OCI-LY7 (cell line): Measurements from ENCODE around the gene MRPS2. TPM values are rescaled to one million over a fixed set of nuclear protein-coding genes. Genes with fewer than 3 reads are reported as not detected.
"Not testable (repeated sequence)": the region's sequence is repeated elsewhere in the genome, so short reads cannot be mapped to it uniquely, and the experiment has no call there.

Experiments
- BruUV-seq: library from RNA; stranded (reverse); fragments of 400-500 nt; replicated peaks from 2 replicates; lab custom pipeline; 2021; lab: Mats Ljungman, UMichigan
- CTCF ChIA-PET: fragments of 300-600 bp; sonication (Branson Sonifier 250); formaldehyde crosslinking; loops from one replicate; lab custom pipeline; 2022; ENCODE audit warnings: antibody characterized with exemption; ENCODE audit not compliant: unreplicated experiment; lab: Charles Lee
- POLR2A ChIA-PET: fragments of 300-600 bp; sonication (Branson Sonifier 250); formaldehyde crosslinking; loops from one replicate; lab custom pipeline; 2022; ENCODE audit warnings: antibody characterized with exemption; lab: Charles Lee
- DNase-seq: peaks from one replicate; pipeline ENCODE4 v3.0.0-alpha.2; 2015; ENCODE audit warnings: low spot score
- H2AFZ ChIP-seq: fragments of 200-600 bp; sonication (generic), shearing (Covaris generic); 2 replicates; pipeline ENCODE4 v1.6.1; 2014; ENCODE audit warnings: mild to moderate bottlenecking, antibody characterized with exemption, low read length, moderate library complexity
- H3K27ac ChIP-seq: fragments of 200-600 bp; sonication (generic); 2 replicates; pipeline ENCODE4 v1.5.1; 2014; ENCODE audit warnings: mixed run types, low read depth, mild to moderate bottlenecking, moderate library complexity, low read length, inconsistent platforms; ENCODE audit not compliant: poor library complexity, severe bottlenecking
- H3K36me3 ChIP-seq: fragments of 200-600 bp; sonication (generic); 2 replicates; pipeline ENCODE4 v1.6.1; 2014; ENCODE audit warnings: mild to moderate bottlenecking, antibody characterized with exemption, low read length, moderate library complexity, mixed read lengths; ENCODE audit not compliant: insufficient read depth
- H3K4me1 ChIP-seq: fragments of 200-600 bp; sonication (generic); 2 replicates; pipeline ENCODE4 v1.5.1; 2014; ENCODE audit warnings: mild to moderate bottlenecking, low read length; ENCODE audit not compliant: insufficient read depth, poor library complexity, severe bottlenecking
- H3K4me2 ChIP-seq: fragments of 200-600 bp; sonication (generic); 2 replicates; pipeline ENCODE4 v1.6.1; 2014; ENCODE audit warnings: mild to moderate bottlenecking, low read length
- H3K4me3 ChIP-seq: fragments of 200-600 bp; sonication (generic); 2 replicates; pipeline ENCODE4 v1.5.1; 2014; ENCODE audit warnings: mild to moderate bottlenecking, low read depth, low read length; ENCODE audit not compliant: poor library complexity, severe bottlenecking
- H3K79me2 ChIP-seq: fragments of 200-600 bp; sonication (generic); 2 replicates; pipeline ENCODE4 v1.6.1; 2016; ENCODE audit warnings: low read depth, mild to moderate bottlenecking, low read length, moderate library complexity, mixed read lengths; ENCODE audit not compliant: insufficient read depth
- H3K9me2 ChIP-seq: fragments of 200-600 bp; sonication (generic); 2 replicates; pipeline ENCODE4 v1.6.1; 2016; ENCODE audit warnings: mild to moderate bottlenecking, low read length, mixed read lengths; ENCODE audit not compliant: insufficient read depth
- H3K9me3 ChIP-seq: fragments of 200-600 bp; sonication (generic); 2 replicates; pipeline ENCODE4 v1.6.1; 2014; ENCODE audit warnings: mild to moderate bottlenecking, mixed run types, low read length, mixed read lengths
- H4K20me1 ChIP-seq: fragments of 200-600 bp; sonication (generic); 2 replicates; pipeline ENCODE4 v1.6.1; 2014; ENCODE audit warnings: mild to moderate bottlenecking, antibody characterized with exemption, low read length, moderate library complexity, mixed read lengths; ENCODE audit not compliant: insufficient read depth
- EZH2phosphoT487 ChIP-seq: fragments of 200-600 bp; sonication (generic); IDR thresholded peaks from 2 replicates; pipeline ENCODE4 v1.6.1; 2018; ENCODE audit warnings: low read depth, borderline replicate concordance, mild to moderate bottlenecking, mixed run types, antibody characterized with exemption, low read length, moderate library complexity, mixed read lengths
- intact Hi-C: fragments of 100-400 bp; cut with micrococcal nuclease; formaldehyde crosslinking; loops from one replicate; pipeline ENCODE4 v1.10.0; 2022; ENCODE audit not compliant: unreplicated experiment
- total RNA-seq, 2 experiments: library from RNA; depleted of rRNA in 1 of 2; stranded (reverse); fragments of >200 nt in 1 of 2; shearing (Covaris generic) in 1 of 2; gene quantifications; 2 replicates each; pipeline ENCODE4 v1.2.3, GENCODE V29; 2014 to 2022
- TF ChIP-seq, protein P1 (sequence below): fragments of 200-600 bp; sonication (generic); conservative IDR thresholded peaks from 2 replicates; pipeline ENCODE4 v1.5.1; 2014; ENCODE audit warnings: mild to moderate bottlenecking, antibody characterized with exemption, low read length, moderate library complexity, mixed read lengths

The MRPS2 gene
- total RNA-seq, 2 experiments from 2014 or later: 42.7 to 55.7 TPM

GRCh38 chr9:135535631-135536030, 35.1 kb downstream of the MRPS2 start:
- H3K4me1 ChIP-seq, H3K4me3 ChIP-seq, DNase-seq, H3K9me3 ChIP-seq, H3K9me2 ChIP-seq, H4K20me1 ChIP-seq, POLR2A ChIA-PET, H3K27ac ChIP-seq, intact Hi-C loops, H3K36me3 ChIP-seq, H3K79me2 ChIP-seq, H2AFZ ChIP-seq, CTCF ChIA-PET, H3K4me2 ChIP-seq, BruUV-seq: not testable (repeated sequence)

DNA sequence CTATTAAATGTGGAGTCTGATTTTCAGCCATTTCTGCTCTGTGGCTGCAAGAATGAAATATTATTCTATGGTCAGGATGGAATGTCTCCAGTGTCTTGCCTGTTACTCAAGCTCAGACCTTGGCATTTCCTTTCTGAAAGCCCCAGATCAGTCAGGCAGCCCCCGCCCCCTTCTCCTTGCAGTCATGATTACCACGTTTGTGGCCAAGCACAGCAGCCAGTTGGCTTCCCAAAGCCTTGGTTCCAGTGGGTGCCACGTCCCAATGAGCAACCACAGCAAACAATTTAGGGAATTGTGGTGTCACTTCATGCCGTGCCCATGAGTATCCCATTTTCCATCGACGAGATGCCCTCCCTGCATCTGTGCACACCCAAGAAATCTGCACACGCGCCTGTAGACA, 35.7 kb downstream of the MRPS2 start:
- Histone ChIP-seq H3K27ac (no peak overlapping the region), H3K9me3 (no peaks in the 10 kb centered on the region), H3K4me3 (no peak overlapping the region), H3K9me2 (no peaks in the 10 kb centered on the region), H3K4me2 (no peak overlapping the region), H3K36me3 (no peaks in the 10 kb centered on the region), H4K20me1 (no peaks in the 10 kb centered on the region), H3K79me2 (no peaks in the 10 kb centered on the region), H3K4me1 (no peaks in the 10 kb centered on the region), H2AFZ (no peak overlapping the region)
- TF ChIP-seq, protein P1, sequence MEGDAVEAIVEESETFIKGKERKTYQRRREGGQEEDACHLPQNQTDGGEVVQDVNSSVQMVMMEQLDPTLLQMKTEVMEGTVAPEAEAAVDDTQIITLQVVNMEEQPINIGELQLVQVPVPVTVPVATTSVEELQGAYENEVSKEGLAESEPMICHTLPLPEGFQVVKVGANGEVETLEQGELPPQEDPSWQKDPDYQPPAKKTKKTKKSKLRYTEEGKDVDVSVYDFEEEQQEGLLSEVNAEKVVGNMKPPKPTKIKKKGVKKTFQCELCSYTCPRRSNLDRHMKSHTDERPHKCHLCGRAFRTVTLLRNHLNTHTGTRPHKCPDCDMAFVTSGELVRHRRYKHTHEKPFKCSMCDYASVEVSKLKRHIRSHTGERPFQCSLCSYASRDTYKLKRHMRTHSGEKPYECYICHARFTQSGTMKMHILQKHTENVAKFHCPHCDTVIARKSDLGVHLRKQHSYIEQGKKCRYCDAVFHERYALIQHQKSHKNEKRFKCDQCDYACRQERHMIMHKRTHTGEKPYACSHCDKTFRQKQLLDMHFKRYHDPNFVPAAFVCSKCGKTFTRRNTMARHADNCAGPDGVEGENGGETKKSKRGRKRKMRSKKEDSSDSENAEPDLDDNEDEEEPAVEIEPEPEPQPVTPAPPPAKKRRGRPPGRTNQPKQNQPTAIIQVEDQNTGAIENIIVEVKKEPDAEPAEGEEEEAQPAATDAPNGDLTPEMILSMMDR: no peak
- TF ChIP-seq EZH2phosphoT487: no peak
- DNase-seq: no peak
- intact Hi-C loops: no loop called here
- CTCF ChIA-PET: no interaction called here
- POLR2A ChIA-PET: no interaction called here
- no TSS peak for BruUV-seq

DNA sequence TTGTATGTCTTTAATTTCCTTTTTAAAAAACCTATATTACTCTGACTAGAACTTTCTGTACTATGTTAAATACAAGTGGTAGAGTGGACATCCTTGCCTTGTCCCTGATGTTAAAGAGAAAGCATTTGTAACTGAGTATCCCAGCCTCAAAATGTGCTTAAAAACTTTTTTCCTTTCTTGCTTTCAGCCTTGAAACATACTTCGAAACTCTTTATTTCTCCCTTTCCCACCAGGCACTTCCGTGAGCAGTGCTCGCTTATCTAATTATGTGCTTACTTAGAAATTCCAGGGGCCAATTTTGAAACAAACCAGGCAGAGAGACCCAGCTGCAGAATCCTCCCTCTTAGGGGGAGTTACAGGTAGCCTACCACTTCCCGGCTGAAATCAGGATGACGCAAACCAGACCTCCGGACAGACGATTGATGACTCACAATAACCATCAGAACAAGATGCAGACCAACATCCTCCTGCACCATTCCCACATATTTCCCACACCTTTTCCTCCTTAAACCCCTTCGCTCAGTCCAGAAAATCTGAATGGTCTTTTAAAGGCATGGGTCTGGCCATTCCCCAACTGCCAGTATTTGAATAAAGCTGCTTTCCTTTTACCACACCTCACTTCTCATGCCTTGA, 42.9 kb downstream of the MRPS2 start:
- H2AFZ ChIP-seq, H3K36me3 ChIP-seq, H3K4me2 ChIP-seq, H3K79me2 ChIP-seq, H3K27ac ChIP-seq, CTCF ChIA-PET, H3K9me3 ChIP-seq, H3K9me2 ChIP-seq, DNase-seq, H3K4me1 ChIP-seq, H3K4me3 ChIP-seq, POLR2A ChIA-PET, H4K20me1 ChIP-seq, BruUV-seq, intact Hi-C loops: not testable (repeated sequence)
